GM23338 (cell line): Measurements from ENCODE around the gene SLC9A2. TPM values are rescaled to one million over a fixed set of nuclear protein-coding genes. Genes with fewer than 3 reads are reported as not detected.

ENCODE experiments used
- ATAC-seq: fragments of 200-7000 bp; cut with Tn5 transposase; 3 replicates; pipeline ENCODE4 v1.9.1; 2020
- DNase-seq: peaks from one replicate; pipeline ENCODE4 v3.0.0-alpha.2; 2015; ENCODE audit warnings: low spot score
- H2AFZ ChIP-seq: fragments of 200-600 bp; sonication (generic); 2 replicates; pipeline ENCODE4 v1.8.0; 2016; ENCODE audit warnings: antibody characterized with exemption, mild to moderate bottlenecking, moderate library complexity
- H3F3A ChIP-seq: fragments of 200-600 bp; sonication (generic); replicated peaks from 2 replicates; pipeline ENCODE4 v1.8.0; 2017; ENCODE audit warnings: antibody characterized with exemption, mixed run types, low read depth
- H3K27ac ChIP-seq: fragments of 200-600 bp; sonication (generic); 2 replicates; pipeline ENCODE4 v1.6.1; 2016; ENCODE audit warnings: low read depth
- H3K27me3 ChIP-seq: fragments of 200-600 bp; sonication (generic); 2 replicates; pipeline ENCODE4 v1.8.0; 2016; ENCODE audit warnings: mild to moderate bottlenecking, mixed run types, moderate library complexity; ENCODE audit not compliant: insufficient read depth
- H3K36me3 ChIP-seq: fragments of 200-600 bp; sonication (generic); 2 replicates; pipeline ENCODE4 v1.8.0; 2016; ENCODE audit warnings: mild to moderate bottlenecking; ENCODE audit not compliant: insufficient read depth
- H3K4me1 ChIP-seq: fragments of 200-600 bp; sonication (generic); 2 replicates; pipeline ENCODE4 v1.8.0; 2016; ENCODE audit warnings: mild to moderate bottlenecking, moderate library complexity; ENCODE audit not compliant: insufficient read depth
- H3K4me2 ChIP-seq: fragments of 200-600 bp; sonication (generic); 2 replicates; pipeline ENCODE4 v1.7.1; 2017; ENCODE audit warnings: mixed run types
- H3K4me3 ChIP-seq: fragments of 200-600 bp; sonication (generic); 2 replicates; pipeline ENCODE4 v1.6.1; 2016; ENCODE audit warnings: mixed run types
- H3K79me2 ChIP-seq: fragments of 200-600 bp; sonication (generic); replicated peaks from 2 replicates; pipeline ENCODE4 v1.8.0; 2017; ENCODE audit warnings: mild to moderate bottlenecking; ENCODE audit not compliant: insufficient read depth
- H3K9me2 ChIP-seq: fragments of 200-600 bp; sonication (generic); 2 replicates; pipeline ENCODE4 v1.8.0; 2017; ENCODE audit not compliant: insufficient read depth
- H4K20me1 ChIP-seq: fragments of 200-600 bp; sonication (generic); replicated peaks from 2 replicates; pipeline ENCODE4 v1.8.0; 2017; ENCODE audit warnings: mild to moderate bottlenecking; ENCODE audit not compliant: insufficient read depth
- H3K27ac Mint-ChIP-seq: 2 replicates; pipeline ENCODE4 v1.8.0; 2020; ENCODE audit warnings: inconsistent platforms, mild to moderate bottlenecking, moderate library complexity, mixed read lengths
- H3K27me3 Mint-ChIP-seq: 3 replicates; pipeline ENCODE4 v1.8.0; 2022; ENCODE audit warnings: low read depth, mild to moderate bottlenecking, moderate library complexity, mixed read lengths, inconsistent platforms; ENCODE audit not compliant: insufficient read depth, poor library complexity
- H3K36me3 Mint-ChIP-seq: 3 replicates; pipeline ENCODE4 v1.8.0; 2021; ENCODE audit warnings: low read depth, mild to moderate bottlenecking, inconsistent platforms, moderate library complexity, mixed read lengths
- H3K4me1 Mint-ChIP-seq: 3 replicates; pipeline ENCODE4 v1.8.0; 2020; ENCODE audit warnings: mild to moderate bottlenecking, inconsistent platforms, mixed read lengths
- H3K4me3 Mint-ChIP-seq: 3 replicates; pipeline ENCODE4 v1.8.0; 2021; ENCODE audit warnings: moderate library complexity, mild to moderate bottlenecking, inconsistent platforms, mixed read lengths
- H3K9me3 Mint-ChIP-seq: 3 replicates; pipeline ENCODE4 v1.8.0; 2020; ENCODE audit warnings: moderate library complexity, mild to moderate bottlenecking, inconsistent platforms, mixed read lengths
- CTCF ChIP-seq, 2 experiments: fragments of 200-600 bp in 1 of 2; sonication (generic) in 1 of 2; conservative IDR thresholded peaks; 2 replicates each; pipeline versions ENCODE4 v1.5.1 to v1.6.1; 2016 to 2017; ENCODE audit warnings: antibody characterized with exemption in 2 of 2, low read depth in 2 of 2, mild to moderate bottlenecking in 2 of 2, moderate library complexity in 1 of 2
- ETS1 ChIP-seq: IDR thresholded peaks from 2 replicates; pipeline ENCODE4 v1.6.1; 2016; ENCODE audit warnings: antibody characterized with exemption
- NANOG ChIP-seq: IDR thresholded peaks from 2 replicates; pipeline ENCODE4 v1.6.1; 2016; ENCODE audit warnings: antibody characterized with exemption, borderline replicate concordance
- POLR2AphosphoS5 ChIP-seq: IDR thresholded peaks from 2 replicates; pipeline ENCODE4 v1.6.1; 2016; ENCODE audit warnings: antibody characterized with exemption, low read depth
- REST ChIP-seq: IDR thresholded peaks from one replicate; pipeline ENCODE4 v1.6.1; 2018; ENCODE audit warnings: antibody characterized with exemption; ENCODE audit not compliant: unreplicated experiment
- STAT1 ChIP-seq: IDR thresholded peaks from one replicate; pipeline ENCODE4 v1.6.1; 2016; ENCODE audit warnings: antibody characterized with exemption; ENCODE audit not compliant: unreplicated experiment
- ZNF114 ChIP-seq: fragments of 250-450 bp; sonication (Bioruptor Pico); IDR thresholded peaks from 2 replicates; pipeline ENCODE4 v1.5.0; 2020; ENCODE audit warnings: mild to moderate bottlenecking, moderate library complexity
- ZNF331 ChIP-seq: fragments of 250-450 bp; sonication (Bioruptor Pico); IDR thresholded peaks from 2 replicates; pipeline ENCODE4 v1.5.0; 2020; ENCODE audit warnings: low read depth, mild to moderate bottlenecking, moderate library complexity
- polyA plus RNA-seq: library from polyadenylated mRNA; unstranded; fragments of >200 nt; fragmentation: Nextera tagmentation; extraction: Ambion mirVana; gene quantifications from 2 replicates; pipeline ENCODE4 v1.2.1, GENCODE V29; 2016
- total RNA-seq: library from RNA; depleted of rRNA; stranded (reverse); fragments of >200 nt; shearing (Covaris generic); gene quantifications from 2 replicates; pipeline ENCODE4 v1.2.3, GENCODE V29; 2014

Gene SLC9A2
- total and polyA plus RNA-seq, 2 experiments from 2014 or later: 0.03 to 0.24 TPM

GRCh38 chr2:102663381-102663780, 44.0 kb downstream of the SLC9A2 start:
- Histone ChIP-seq H3K4me1 (no peaks in the 10 kb centered on the region), H3K36me3 (no peaks in the 10 kb centered on the region), H3F3A (no peaks in the 10 kb centered on the region), H3K4me3 (no peak overlapping the region), H3K4me2 (no peak overlapping the region), H3K27me3 (no peaks in the 10 kb centered on the region), H2AFZ (no peak overlapping the region), H3K9me2 (peaks cover 4% of the 10 kb centered on the region; the same call in 1 of the 2 replicates), H3K79me2 (no peaks in the 10 kb centered on the region), H4K20me1 (no peaks in the 10 kb centered on the region), H3K27ac (no peak overlapping the region)
- H3K9me3 Mint-ChIP-seq: no peaks in the 10 kb centered on the region
- DNase-seq (no peak), ATAC-seq (no peak)
- peaks cover 4% of the 10 kb centered on the region for H3K4me1 Mint-ChIP-seq
- no peak overlapping the region for H3K27ac Mint-ChIP-seq
- no peaks in the 10 kb centered on the region for H3K27me3 Mint-ChIP-seq
- no peak overlapping the region for H3K4me3 Mint-ChIP-seq
- TF ChIP-seq ZNF114 (CRISPR knock-in tag) (no peak), REST (no peak), ZNF331 (CRISPR knock-in tag) (no peak), ETS1 (no peak), STAT1 (no peak), CTCF (conservative IDR thresholded peaks at IDR 0.05; ENCODE audit: low read depth in 2 of 2) (no peak), NANOG (no peak)
- no peaks in the 10 kb centered on the region for H3K36me3 Mint-ChIP-seq

GRCh38 chr2:102664471-102664909, 45.1 kb downstream of the SLC9A2 start:
- Histone ChIP-seq H3K4me2 (no peak overlapping the region), H3K4me3 (no peak overlapping the region), H2AFZ (no peak overlapping the region), H3K27ac (no peak overlapping the region), H3K4me1 (no peaks in the 10 kb centered on the region), H3K79me2 (no peaks in the 10 kb centered on the region), H3K36me3 (no peaks in the 10 kb centered on the region), H4K20me1 (no peaks in the 10 kb centered on the region), H3F3A (no peaks in the 10 kb centered on the region), H3K27me3 (no peaks in the 10 kb centered on the region), H3K9me2 (peaks cover 4% of the 10 kb centered on the region; the same call in 1 of the 2 replicates)
- Mint-ChIP-seq H3K27ac (no peak overlapping the region), H3K4me1 (peaks cover 2% of the 10 kb centered on the region; the same call in 1 of the 3 replicates), H3K4me3 (no peak overlapping the region), H3K27me3 (peaks cover 3% of the 10 kb centered on the region), H3K9me3 (no peaks in the 10 kb centered on the region), H3K36me3 (no peaks in the 10 kb centered on the region)
- no peak for DNase-seq
- ATAC-seq: no peak
- TF ChIP-seq REST (no peak), ETS1 (no peak), POLR2AphosphoS5 (no peak), ZNF114 (CRISPR knock-in tag) (no peak)
